ENCODE results near the gene DHDDS.
A peak's percentile ranks its signal among the peaks of the same experiment; 100 is the strongest.

The DHDDS gene

DNA sequence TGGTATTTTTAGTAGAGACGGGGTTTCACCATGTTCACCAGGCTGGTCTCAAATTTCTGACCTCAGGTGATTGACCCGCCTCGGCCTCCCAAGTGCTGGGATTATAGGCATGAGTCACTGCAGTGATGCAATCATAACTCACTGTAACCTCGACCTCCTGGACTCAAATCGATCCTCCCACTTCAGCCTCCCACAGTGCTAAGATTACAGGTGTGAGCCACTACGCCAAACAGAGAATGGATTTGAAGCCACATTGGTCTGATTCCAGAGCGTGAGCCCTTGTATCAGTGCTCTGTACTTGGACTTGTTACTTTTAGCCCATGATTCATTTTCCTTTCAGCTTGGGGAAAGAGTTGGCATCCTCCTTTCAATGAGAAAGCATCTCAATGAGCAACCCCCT is 44.7 kb upstream of the DHDDS start (continued):
- TF ChIP-seq, protein P1, sequence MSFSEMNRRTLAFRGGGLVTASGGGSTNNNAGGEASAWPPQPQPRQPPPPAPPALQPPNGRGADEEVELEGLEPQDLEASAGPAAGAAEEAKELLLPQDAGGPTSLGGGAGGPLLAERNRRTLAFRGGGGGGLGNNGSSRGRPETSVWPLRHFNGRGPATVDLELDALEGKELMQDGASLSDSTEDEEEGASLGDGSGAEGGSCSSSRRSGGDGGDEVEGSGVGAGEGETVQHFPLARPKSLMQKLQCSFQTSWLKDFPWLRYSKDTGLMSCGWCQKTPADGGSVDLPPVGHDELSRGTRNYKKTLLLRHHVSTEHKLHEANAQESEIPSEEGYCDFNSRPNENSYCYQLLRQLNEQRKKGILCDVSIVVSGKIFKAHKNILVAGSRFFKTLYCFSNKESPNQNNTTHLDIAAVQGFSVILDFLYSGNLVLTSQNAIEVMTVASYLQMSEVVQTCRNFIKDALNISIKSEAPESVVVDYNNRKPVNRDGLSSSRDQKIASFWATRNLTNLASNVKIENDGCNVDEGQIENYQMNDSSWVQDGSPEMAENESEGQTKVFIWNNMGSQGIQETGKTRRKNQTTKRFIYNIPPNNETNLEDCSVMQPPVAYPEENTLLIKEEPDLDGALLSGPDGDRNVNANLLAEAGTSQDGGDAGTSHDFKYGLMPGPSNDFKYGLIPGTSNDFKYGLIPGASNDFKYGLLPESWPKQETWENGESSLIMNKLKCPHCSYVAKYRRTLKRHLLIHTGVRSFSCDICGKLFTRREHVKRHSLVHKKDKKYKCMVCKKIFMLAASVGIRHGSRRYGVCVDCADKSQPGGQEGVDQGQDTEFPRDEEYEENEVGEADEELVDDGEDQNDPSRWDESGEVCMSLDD (tag by site-specific recombination; IDR thresholded peaks at IDR 0.05), result 0 out of 2 replicates have a peak, but pooled peaks have one; percentile 34
- TF ChIP-seq REPIN1 (tag by site-specific recombination; IDR thresholded peaks at IDR 0.05; ENCODE audit: low read depth), result no peak

DNA sequence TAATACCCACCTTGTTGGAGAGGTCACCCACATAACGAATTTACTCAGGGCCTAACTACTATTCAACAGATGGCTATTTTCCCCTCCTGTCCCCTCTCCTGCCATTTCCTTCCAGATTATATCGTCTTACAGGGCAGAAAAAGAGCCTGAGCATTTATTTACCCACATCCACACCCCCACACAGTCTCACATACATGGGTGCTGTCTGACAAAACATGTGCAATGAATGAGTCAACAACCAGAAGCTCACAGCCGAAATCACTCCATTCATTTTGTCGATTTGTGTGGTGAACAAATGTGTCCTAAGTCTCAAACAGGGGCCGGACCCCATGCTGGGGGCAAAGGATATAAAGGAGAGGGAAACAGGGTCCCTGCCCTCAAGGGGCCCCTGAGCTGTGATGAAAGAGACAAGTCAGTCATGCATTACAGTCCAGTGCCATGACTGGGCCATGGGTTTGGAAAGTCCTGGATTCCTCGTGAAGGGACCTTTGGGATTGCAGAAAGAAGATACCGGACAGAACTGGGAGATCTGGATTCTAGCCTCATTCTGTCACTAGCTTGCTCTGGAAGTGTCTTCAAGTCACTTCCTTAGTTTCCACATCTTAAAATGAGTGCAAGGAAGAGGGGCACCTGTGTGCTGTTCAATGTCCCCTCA is 43.2 kb upstream of the DHDDS start:
- no peak overlapping the region for H3K4me3 ChIP-seq (ENCODE audit: low read depth, low read length)
- POLR2A ChIA-PET, result no interaction called here
- no peak overlapping the region for H3K27ac ChIP-seq (ENCODE audit: extremely low read depth, low read depth, low read length)
- H3K9me3 ChIP-seq (ENCODE audit: control insufficient read depth, insufficient read depth, low read depth, low read length), result no peaks in the 10 kb centered on the region
- CTCF ChIA-PET, result interaction anchor here (0.9 to 3.4 kb wide), 3 partner anchors 28 to 103 kb away, joined by 3 to 16 read pairs (median 4); no protein-coding TSS in a partner anchor
- H3K4me1 ChIP-seq (ENCODE audit: control insufficient read depth, insufficient read depth, low read length), result no peaks in the 10 kb centered on the region
- no peaks in the 10 kb centered on the region for H3K36me3 ChIP-seq (ENCODE audit: control insufficient read depth in 2 of 2, insufficient read depth in 1 of 2, low read length in 2 of 2)
- no peak for TF ChIP-seq ZNF366 (tag by site-specific recombination; conservative IDR thresholded peaks at IDR 0.05)
- no peak for TF ChIP-seq ZBTB20 (tag by site-specific recombination; IDR thresholded peaks at IDR 0.05)
- TF ChIP-seq ZNF518A (tag by site-specific recombination; conservative IDR thresholded peaks at IDR 0.05; ENCODE audit: low read depth), result no peak
- TF ChIP-seq ZNF354C (tag by site-specific recombination; IDR thresholded peaks at IDR 0.05; ENCODE audit: borderline replicate concordance, low read depth), result no peak
- no peak for TF ChIP-seq ZNF571 (tag by site-specific recombination; IDR thresholded peaks at IDR 0.05)
- TF ChIP-seq ZBTB21 (tag by site-specific recombination; IDR thresholded peaks at IDR 0.05), result no peak
- no peak for TF ChIP-seq FEZF1 (tag by site-specific recombination; IDR thresholded peaks at IDR 0.05)
- no peak for TF ChIP-seq OVOL3 (tag by site-specific recombination; IDR thresholded peaks at IDR 0.05)
- TF ChIP-seq ZNF37A (tag by site-specific recombination; IDR thresholded peaks at IDR 0.05), result no peak
- TF ChIP-seq ZNF624 (tag by site-specific recombination; IDR thresholded peaks at IDR 0.05), result no peak
- no peak for TF ChIP-seq OSR2 (tag by site-specific recombination; IDR thresholded peaks at IDR 0.05)
- TF ChIP-seq, protein P2, sequence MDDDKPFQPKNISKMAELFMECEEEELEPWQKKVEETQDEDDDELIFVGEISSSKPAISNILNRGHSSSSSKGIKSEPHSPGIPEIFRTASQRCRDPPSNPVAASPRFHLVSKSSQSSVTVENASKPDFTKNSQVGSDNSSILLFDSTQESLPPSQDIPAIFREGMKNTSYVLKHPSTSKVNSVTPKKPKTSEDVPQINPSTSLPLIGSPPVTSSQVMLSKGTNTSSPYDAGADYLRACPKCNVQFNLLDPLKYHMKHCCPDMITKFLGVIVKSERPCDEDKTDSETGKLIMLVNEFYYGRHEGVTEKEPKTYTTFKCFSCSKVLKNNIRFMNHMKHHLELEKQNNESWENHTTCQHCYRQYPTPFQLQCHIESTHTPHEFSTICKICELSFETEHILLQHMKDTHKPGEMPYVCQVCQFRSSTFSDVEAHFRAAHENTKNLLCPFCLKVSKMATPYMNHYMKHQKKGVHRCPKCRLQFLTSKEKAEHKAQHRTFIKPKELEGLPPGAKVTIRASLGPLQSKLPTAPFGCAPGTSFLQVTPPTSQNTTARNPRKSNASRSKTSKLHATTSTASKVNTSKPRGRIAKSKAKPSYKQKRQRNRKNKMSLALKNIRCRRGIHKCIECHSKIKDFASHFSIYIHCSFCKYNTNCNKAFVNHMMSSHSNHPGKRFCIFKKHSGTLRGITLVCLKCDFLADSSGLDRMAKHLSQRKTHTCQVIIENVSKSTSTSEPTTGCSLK (tag by site-specific recombination; IDR thresholded peaks at IDR 0.05), result no peak
- no peak for TF ChIP-seq ZNF121 (tag by site-specific recombination; IDR thresholded peaks at IDR 0.05)
- TF ChIP-seq ZBTB49 (tag by site-specific recombination; IDR thresholded peaks at IDR 0.05; ENCODE audit: low read depth), result no peak
- TF ChIP-seq, protein P3, sequence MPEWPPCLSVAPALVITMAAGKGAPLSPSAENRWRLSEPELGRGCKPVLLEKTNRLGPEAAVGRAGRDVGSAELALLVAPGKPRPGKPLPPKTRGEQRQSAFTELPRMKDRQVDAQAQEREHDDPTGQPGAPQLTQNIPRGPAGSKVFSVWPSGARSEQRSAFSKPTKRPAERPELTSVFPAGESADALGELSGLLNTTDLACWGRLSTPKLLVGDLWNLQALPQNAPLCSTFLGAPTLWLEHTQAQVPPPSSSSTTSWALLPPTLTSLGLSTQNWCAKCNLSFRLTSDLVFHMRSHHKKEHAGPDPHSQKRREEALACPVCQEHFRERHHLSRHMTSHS (tag by site-specific recombination; IDR thresholded peaks at IDR 0.05), result no peak
- no peak for TF ChIP-seq ZNF692 (tag by site-specific recombination; IDR thresholded peaks at IDR 0.05)

Measured in HEK293 (cell line).